HG03135 (cell line): ENCODE measurements around the gene BBC3.
A peak's percentile ranks its signal among the peaks of the same experiment; 100 is the strongest.

Experiments used
- ATAC-seq: cut with Tn5 transposase; IDR thresholded peaks from one replicate; pipeline ENCODE4 v1.9.1; 2021; ENCODE audit warnings: mild to moderate bottlenecking, moderate library complexity; ENCODE audit not compliant: unreplicated experiment

Gene BBC3

DNA sequence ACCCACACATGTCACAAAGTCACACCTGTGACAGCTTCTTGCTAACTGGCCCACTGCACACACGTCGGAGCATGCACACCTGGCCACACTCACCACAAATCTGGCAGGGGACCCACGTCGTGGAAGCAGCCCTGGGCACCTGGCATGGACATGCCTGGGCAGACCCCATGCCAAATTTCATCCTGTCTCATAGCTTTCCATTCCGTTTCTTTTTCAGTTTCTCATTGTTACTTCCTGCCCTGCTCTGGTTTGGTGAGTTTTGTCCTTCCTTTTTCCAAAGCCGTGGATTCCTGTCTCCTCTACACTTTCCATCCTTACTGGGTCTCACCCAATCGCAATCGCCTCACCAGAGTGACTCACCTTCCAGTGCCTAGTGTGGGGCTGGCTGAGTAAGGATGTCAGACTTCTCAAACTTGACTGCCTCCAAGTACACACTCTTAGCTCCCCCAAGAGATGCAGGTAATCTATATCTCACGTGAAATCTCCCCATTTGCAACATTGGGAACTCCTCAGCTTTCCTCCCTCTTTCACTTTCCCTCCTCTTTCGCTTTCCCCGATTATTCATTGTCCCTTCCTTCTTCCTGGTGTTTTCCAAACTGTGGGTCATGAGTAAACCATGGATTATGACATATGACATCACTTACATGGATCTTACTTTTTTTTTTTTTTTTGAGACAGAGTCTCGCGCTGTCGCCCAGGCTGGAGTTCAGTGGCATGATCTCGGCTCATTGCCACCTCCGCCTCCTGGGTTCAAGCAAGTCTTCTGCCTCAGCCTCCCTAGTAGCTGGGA lies 1.6 kb upstream of the BBC3 start:
- no peak for ATAC-seq

- no peak for ATAC-seq
Observed at GRCh38 chr19:47231215-47232054, 436 bp upstream of the BBC3 start.

DNA sequence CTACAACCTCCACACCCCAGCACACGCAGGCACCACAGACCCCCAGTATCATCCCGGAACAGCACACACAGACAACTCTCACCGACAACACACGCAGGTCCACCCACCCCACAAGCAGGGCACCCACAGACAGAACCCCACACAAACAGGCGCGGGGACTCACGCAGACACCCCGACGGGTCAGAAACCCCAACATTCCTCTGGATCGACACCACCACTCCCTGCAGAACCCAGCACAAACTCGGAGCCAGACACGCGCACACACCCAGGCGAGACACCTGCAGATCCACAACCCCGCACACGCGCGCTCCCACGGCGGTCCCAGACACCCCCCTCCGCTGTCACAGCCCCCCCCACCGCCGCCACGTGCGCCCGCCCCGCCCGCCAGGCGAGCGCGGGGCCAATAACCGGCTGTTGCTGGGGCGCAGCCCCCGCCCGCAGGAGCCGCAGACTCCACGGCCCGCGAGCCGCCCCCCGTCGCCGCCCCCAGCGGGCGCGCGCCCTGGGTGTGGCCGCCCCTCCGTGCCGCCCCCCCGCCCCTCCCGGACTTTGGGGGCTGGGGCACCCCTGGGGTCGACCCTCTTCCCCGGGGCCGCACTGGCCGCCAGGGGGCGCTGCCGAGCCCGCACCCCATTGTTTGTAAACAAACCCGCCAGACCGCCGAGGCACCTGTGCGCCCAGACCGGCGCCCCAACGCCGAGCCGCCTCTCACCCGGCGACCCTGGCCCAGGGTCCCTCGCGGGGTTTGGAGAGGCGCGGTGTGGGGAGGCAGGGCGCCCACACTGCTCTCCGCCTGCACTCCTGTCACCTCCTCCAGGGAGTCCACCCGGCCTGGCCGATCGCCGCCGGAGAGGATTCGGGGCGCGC lies 712 bp downstream of the BBC3 start:
- ATAC-seq: no peak

DNA sequence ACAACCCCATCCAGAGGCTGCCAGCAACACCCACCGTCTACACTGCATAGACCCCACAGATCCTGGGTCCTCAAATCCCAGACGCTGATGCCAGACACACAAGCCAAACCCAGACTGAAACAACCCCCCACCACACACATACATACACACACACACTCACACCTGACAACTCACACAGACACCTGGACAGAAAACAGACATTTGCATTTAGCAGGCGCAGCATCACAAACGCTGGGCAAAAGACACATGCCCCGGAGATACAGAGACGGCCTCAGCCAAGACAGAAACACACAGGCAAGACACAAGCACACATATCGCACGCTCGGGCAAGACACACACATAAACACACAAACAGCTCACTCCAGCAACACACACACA lies 1.3 kb downstream of the BBC3 start:
- no peak for ATAC-seq

DNA sequence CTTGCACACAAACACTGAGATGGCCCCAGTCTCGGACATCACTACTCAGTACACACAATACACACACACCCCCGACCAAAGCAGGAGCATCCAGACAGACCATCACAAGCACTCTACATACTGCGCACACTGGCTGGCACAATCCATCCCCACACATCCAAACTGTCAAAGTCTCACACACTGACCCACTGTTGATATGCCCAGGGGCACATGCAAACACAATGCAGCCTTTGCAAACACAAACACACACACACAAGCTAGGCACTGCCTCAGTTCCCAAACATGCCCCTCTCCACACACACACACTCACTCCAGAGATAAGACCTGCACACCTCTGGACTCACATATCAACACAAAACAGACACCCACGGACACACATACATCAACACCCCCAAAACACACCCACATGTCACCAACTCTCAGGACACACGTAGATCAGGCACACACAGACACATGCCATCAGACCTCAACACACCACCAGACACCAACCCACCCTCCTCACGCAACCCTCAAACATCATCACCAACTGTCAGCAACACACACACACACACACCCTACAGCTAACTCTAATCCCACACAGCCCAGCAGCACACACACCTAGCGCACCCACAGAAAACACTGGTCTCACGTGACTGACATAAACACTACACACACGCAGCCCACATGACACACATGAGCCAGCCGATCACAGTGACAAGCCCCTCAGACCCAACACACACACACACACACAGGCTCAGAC lies 1.9 kb downstream of the BBC3 start:
- ATAC-seq: no peak

GRCh38 chr19:47228168-47228936 lies 2.6 kb downstream of the BBC3 start:
- no peak for ATAC-seq

DNA sequence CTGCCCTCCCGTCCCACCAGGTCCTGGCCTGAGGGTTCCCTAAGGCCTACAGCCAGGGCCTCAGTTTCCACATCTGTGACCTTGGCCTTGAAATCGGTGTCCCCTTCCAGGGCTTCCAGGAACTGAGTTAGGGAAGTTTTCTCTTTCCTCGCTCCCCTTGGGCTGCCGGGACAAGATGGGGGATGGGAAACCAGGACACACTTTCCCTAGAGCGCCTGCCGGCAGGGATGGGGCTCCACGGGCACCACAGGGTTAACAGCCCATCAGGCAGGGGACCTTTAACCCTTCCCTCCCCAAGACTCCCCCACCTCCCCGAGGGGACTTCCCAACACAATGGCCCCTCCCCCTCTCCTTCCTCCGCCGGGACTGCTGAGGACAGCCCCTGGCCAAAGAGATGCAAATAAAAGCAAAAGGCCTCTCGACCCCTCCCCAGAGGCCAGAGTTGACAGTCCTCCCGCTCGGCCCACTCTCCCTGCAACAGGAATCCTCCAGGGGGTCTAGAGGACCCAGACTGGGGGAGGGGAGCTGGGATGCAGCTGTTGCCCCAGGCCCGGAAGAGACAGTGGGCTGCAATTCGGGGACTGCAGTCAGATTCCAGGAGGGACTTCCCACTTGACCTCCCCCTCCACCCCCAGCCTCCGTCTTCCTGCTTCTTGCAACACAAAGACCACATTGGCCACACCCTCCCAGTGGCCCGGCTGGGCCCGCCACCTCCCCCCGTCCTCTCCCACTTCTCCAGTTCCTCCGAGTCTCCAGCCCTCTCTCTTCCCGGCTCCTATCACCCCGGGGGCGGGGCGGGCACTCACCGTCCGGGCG lies 3.4 kb downstream of the BBC3 start:
- no peak for ATAC-seq

- peak; percentile 32 for ATAC-seq
Observed at GRCh38 chr19:47226426-47227351, 4.3 kb downstream of the BBC3 start.

DNA sequence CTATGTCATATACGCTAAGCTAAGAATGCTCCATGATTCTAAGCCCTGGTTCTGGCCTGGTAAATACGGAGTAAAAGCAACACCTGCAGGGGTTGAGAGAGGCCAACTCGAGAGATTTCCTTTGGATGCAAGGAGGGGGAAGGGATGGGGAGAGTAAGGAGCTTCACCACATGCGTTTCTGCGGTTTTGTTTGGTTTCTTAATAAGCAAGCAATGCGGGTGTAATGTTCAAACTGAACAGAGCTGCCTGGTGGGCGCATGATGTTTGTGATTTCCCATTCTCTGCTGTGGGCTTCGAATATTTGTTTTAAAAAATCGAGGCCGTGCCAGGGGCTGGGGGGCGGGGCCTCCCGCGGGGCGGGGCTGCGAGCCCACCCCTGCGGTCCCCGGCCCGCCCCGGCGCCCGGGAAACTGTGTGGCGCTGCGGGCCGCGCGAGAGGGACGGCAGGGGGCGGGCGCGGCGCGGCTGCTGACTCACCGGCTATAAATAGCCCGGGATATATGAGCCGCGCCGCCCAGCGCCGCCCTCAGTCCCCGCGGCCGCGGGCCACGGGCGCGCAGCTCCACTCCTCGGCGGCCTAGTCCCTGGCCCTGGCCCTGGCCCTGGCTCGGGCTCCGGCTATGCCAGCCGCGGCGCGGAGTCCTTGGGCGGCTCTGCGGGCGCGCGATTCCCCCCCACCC lies 5.1 kb downstream of the BBC3 start:
- ATAC-seq: peak; percentile 34

DNA sequence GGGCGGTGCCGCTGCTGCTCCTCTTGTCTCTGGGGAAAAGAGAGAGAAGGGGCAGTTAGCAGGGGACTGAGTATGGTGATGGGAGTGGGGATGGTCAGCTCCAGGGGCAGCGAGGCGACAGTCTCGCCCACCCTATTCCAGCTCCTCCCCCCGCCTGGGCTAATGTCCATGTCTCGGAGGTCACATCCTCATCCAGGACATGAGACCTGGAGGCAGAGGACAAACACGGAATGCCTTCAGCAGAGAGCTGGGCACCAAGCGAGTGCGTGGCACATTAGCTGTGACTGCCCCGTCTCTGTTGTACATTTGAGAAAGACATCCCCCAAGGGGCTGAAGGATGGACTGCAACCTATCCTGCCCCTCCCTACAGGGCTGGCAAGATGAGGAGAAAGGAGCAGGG lies 9.1 kb downstream of the BBC3 start:
- no peak for ATAC-seq

DNA sequence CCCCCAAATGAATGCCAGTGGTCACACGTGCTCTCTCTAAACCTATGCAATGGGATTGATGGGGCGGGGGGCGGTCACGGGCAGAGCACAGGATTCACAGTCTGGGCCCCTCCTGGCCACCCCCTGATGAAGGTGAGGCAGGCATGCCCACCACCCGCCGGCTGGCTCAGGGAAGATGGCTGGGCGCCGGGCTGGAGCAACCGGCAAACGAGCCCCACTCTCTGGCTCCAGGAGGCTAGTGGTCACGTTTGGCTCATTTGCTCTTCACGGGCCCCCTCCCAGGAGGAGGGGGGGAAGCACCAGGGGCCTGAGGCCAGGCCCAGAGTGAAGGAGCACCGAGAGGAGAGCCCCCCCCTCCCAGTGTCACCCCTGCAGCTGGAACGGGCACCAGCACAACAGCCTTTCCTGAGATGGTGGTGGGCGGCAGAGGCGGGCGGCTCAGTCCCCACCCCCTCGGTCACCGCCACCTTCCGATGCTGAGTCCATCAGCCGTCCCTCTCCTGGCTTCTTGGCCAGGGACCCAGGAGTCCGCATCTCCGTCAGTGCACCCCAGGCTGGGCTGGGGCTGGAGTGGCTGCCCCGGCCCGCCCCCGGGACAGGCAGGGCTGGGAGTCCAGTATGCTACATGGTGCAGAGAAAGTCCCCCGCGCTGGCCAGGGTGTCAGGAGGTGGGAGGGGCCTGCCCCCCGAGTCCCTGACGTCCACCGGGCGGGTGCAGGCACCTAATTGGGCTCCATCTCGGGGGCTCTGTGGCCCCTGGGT lies 9.7 kb downstream of the BBC3 start:
- ATAC-seq: no peak

DNA sequence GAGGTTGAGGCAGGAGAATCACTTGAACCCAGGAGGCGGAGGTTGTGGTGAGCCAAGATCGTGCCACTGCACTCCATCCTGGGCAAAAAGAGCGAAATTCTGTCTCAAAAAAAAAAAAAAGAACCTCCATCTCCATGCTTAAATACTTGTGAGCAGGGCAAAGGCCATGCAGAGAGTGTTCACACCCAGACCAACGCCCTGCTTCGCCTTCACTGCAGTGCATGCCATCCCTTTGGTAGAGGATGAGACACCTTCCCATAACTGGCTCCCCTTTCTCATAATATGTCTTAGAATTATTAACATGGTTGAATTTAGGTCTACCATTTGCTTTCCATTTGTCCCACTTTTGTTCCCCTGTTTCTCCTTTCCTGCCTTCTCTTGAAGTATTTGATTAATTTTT lies 15.4 kb downstream of the BBC3 start:
- ATAC-seq: no peak

- ATAC-seq: no peak
Observed at GRCh38 chr19:47210689-47211316, 20.2 kb downstream of the BBC3 start.

DNA sequence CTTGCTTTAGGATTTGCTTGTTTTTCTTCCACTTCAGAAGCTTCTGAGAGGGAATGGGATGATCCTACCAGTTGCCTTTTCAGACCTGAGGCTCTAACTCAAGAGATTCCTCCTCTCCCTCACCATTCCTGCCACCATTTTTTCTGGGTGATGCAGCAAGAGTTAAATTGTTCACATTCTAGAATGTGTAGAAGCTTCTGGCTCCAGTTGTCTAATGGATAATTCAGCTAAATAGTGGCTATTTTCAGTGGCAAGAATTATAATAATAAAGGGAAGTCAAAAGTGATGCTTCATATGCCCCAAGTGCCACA lies 20.9 kb downstream of the BBC3 start:
- no peak for ATAC-seq

- ATAC-seq: no peak
Observed at GRCh38 chr19:47209319-47210179, 21.4 kb downstream of the BBC3 start.
